Sigmoid colon (tissue), 7 donors: ENCODE results near the gene MMP21. TPM values are rescaled to one million over a fixed set of nuclear protein-coding genes. Genes with fewer than 3 reads are reported as not detected.

Experiments used
- DNase-seq: peaks from one replicate; pipeline ENCODE4 v3.0.0-alpha.2; 2019
- H3K27ac ChIP-seq, 4 donors: fragments of 200-600 bp; sonication (generic); one replicate each; pipeline ENCODE4 v1.5.1; 2016 to 2019; ENCODE audit warnings: mild to moderate bottlenecking in 1 of 4
- H3K27me3 ChIP-seq, 3 donors: fragments of 200-600 bp; sonication (generic); one replicate each; pipeline ENCODE4 v1.5.1; 2019; ENCODE audit warnings: mild to moderate bottlenecking in 1 of 3
- H3K36me3 ChIP-seq, 4 donors: fragments of 200-600 bp; sonication (generic); one replicate each; pipeline ENCODE4 v1.5.1; 2016 to 2019
- H3K4me1 ChIP-seq, 4 donors: fragments of 200-600 bp; sonication (generic); one replicate each; pipeline ENCODE4 v1.5.1; 2017 to 2019
- H3K4me3 ChIP-seq, 4 donors: fragments of 200-600 bp; sonication (generic); one replicate each; pipeline ENCODE4 v1.5.1; 2017 to 2019; ENCODE audit warnings: mild to moderate bottlenecking in 2 of 4, moderate library complexity in 1 of 4
- H3K9me3 ChIP-seq, 4 donors: fragments of 200-600 bp in 3 of 4; sonication (generic) in 3 of 4; one replicate each; pipeline versions ENCODE4 v1.5.1 to v1.6.1; 2013 to 2019
- CTCF ChIP-seq, 4 experiments: fragments of 450-650 bp in 3 of 4; fragments of 200-600 bp in 1 of 4; IDR thresholded peaks; one replicate each; pipeline ENCODE4 v1.5.1; 2016 to 2019; ENCODE audit warnings: antibody characterized with exemption in 4 of 4, mild to moderate bottlenecking in 3 of 4, moderate library complexity in 2 of 4
- EP300 ChIP-seq, 4 donors: sonication (generic); formaldehyde crosslinking; IDR thresholded peaks; one replicate each; pipeline ENCODE4 v1.6.1; 2017; ENCODE audit warnings: antibody characterized with exemption in 4 of 4
- POLR2A ChIP-seq, 2 donors: fragments of 450-650 bp; IDR thresholded peaks; one replicate each; pipeline ENCODE4 v1.6.1; 2016; ENCODE audit warnings: antibody characterized with exemption in 2 of 2, mild to moderate bottlenecking in 2 of 2, moderate library complexity in 2 of 2
- POLR2AphosphoS5 ChIP-seq, 4 donors: sonication (generic); formaldehyde crosslinking; IDR thresholded peaks; one replicate each; pipeline ENCODE4 v1.6.1; 2017; ENCODE audit warnings: antibody characterized with exemption in 4 of 4
- WGBS, 2 donors: extraction: QIAGEN DNeasy Blood & Tissue Kit; methylation state at CpG; one replicate each; pipeline ENCODE4 v1.1.7; 2013; 5-methylcytosine and 5-hydroxymethylcytosine counted together
- intact Hi-C: fragments of 100-400 bp; cut with DNase I; formaldehyde crosslinking; loops from one replicate; pipeline ENCODE4 v1.15.1; 2023
- polyA plus RNA-seq, 3 donors: library from polyadenylated mRNA; stranded (reverse); fragments of 200-250 nt; gene quantifications; one replicate each; pipeline ENCODE4 v1.2.3, GENCODE V29; 2013
- total RNA-seq, 4 donors: library from RNA; depleted of rRNA; stranded (reverse); fragments of >200 nt; gene quantifications; one replicate each; pipeline ENCODE4 v1.1.0, GENCODE V29; 2016
- donor health status: healthy with polysubstance abuse.
- donor health status: Bipolar disorder and iron deficiency.
- donor health status: healthy.

MMP21 gene
- total and polyA plus RNA-seq, 7 donors = 0.07 to 0.33 TPM; not detected in 5

- intact Hi-C loops = no loop called here
- H3K27ac ChIP-seq = no peak overlapping the region
- DNase-seq = no peak
- H3K9me3 ChIP-seq = no peaks in the 10 kb centered on the region
- TF ChIP-seq EP300 (IDR thresholded peaks at IDR 0.05) (no peak), CTCF (IDR thresholded peaks at IDR 0.05) (no peak), POLR2A (IDR thresholded peaks at IDR 0.05) (no peak), POLR2AphosphoS5 (IDR thresholded peaks at IDR 0.05) (no peak)
- 86 to 93% methylated on average over 5 of the region's 5 CpGs for WGBS, 2 donors
- H3K36me3 ChIP-seq = no peaks in the 10 kb centered on the region
- H3K27me3 ChIP-seq = no peaks in the 10 kb centered on the region
- peaks cover 0 to 19% (median 16%) of the 10 kb centered on the region in 4 donors for H3K4me1 ChIP-seq
- H3K4me3 ChIP-seq = no peak overlapping the region
Observed at GRCh38 chr10:125770844-125771243, 4.8 kb downstream of the MMP21 start.

- peaks cover 0 to 12% (median 7%) of the 10 kb centered on the region in 4 donors for H3K36me3 ChIP-seq
- H3K27me3 ChIP-seq = no peaks in the 10 kb centered on the region
- no peak overlapping the region for H3K4me3 ChIP-seq
- peaks cover 0 to 25% (median 18%) of the 10 kb centered on the region in 4 donors for H3K4me1 ChIP-seq
- H3K27ac ChIP-seq = peak overlapping the region; percentile 34 to 74 (median 68)
- 94 to 97% methylated on average over 12 of the region's 12 CpGs for WGBS, 2 donors
- no peak for TF ChIP-seq EP300 (IDR thresholded peaks at IDR 0.05)
- no peak for TF ChIP-seq POLR2A (IDR thresholded peaks at IDR 0.05)
- no peak for TF ChIP-seq POLR2AphosphoS5 (IDR thresholded peaks at IDR 0.05)
- no peak for TF ChIP-seq CTCF (IDR thresholded peaks at IDR 0.05)
- H3K9me3 ChIP-seq = no peaks in the 10 kb centered on the region
- DNase-seq = no peak
- intact Hi-C loops = no loop called here
Observed at GRCh38 chr10:125769175-125769574, 6.4 kb downstream of the MMP21 start.

GRCh38 chr10:125768219-125768855 lies 7.3 kb downstream of the MMP21 start:
- H3K9me3 ChIP-seq = no peaks in the 10 kb centered on the region
- no peaks in the 10 kb centered on the region for H3K27me3 ChIP-seq
- intact Hi-C loops = no loop called here
- DNase-seq = no peak
- peaks cover 0 to 20% (median 15%) of the 10 kb centered on the region in 4 donors for H3K36me3 ChIP-seq
- 70 to 74% methylated on average over 4 of the region's 4 CpGs for WGBS, 2 donors
- H3K27ac ChIP-seq = peak overlapping the region; percentile 34 to 74 (median 68)
- TF ChIP-seq EP300 (IDR thresholded peaks at IDR 0.05) (no peak), POLR2AphosphoS5 (IDR thresholded peaks at IDR 0.05) (peak in 3 of 4 donors; percentile 18 to 63 (median 46))
- H3K4me1 ChIP-seq = peaks cover 0 to 31% (median 18%) of the 10 kb centered on the region in 4 donors
- H3K4me3 ChIP-seq = no peak overlapping the region

- no peak overlapping the region for H3K27ac ChIP-seq
- H3K9me3 ChIP-seq = no peaks in the 10 kb centered on the region
- DNase-seq = no peak
- TF ChIP-seq POLR2AphosphoS5 (IDR thresholded peaks at IDR 0.05) (no peak), EP300 (IDR thresholded peaks at IDR 0.05) (no peak), POLR2A (IDR thresholded peaks at IDR 0.05) (no peak), CTCF (IDR thresholded peaks at IDR 0.05) (no peak)
- 92% methylated on average over 4 of the region's 4 CpGs for WGBS, 2 donors
- H3K27me3 ChIP-seq = no peaks in the 10 kb centered on the region
- peaks cover 0 to 36% (median 16%) of the 10 kb centered on the region in 4 donors for H3K36me3 ChIP-seq
- peaks cover 0 to 31% (median 18%) of the 10 kb centered on the region in 4 donors for H3K4me1 ChIP-seq
- no peak overlapping the region for H3K4me3 ChIP-seq
- intact Hi-C loops = no loop called here
Observed at GRCh38 chr10:125766511-125766910, 9.1 kb downstream of the MMP21 start.

GRCh38 chr10:125765835-125766234 lies 9.8 kb downstream of the MMP21 start:
- Histone ChIP-seq H3K36me3 (peaks cover 0 to 36% (median 16%) of the 10 kb centered on the region in 4 donors), H3K27me3 (no peaks in the 10 kb centered on the region), H3K4me1 (peaks cover 0 to 31% (median 18%) of the 10 kb centered on the region in 4 donors), H3K9me3 (no peaks in the 10 kb centered on the region), H3K4me3 (no peak overlapping the region), H3K27ac (no peak overlapping the region)
- WGBS, 2 donors = 91 to 98% methylated on average over 2 of the region's 2 CpGs
- intact Hi-C loops = no loop called here
- DNase-seq = no peak
- TF ChIP-seq CTCF (IDR thresholded peaks at IDR 0.05) (no peak), EP300 (IDR thresholded peaks at IDR 0.05) (no peak), POLR2AphosphoS5 (IDR thresholded peaks at IDR 0.05) (no peak), POLR2A (IDR thresholded peaks at IDR 0.05) (no peak)
